Colonic mucosa (tissue), 4 donors: ENCODE data around the gene CEP85. TPM values are rescaled to one million over a fixed set of nuclear protein-coding genes. Genes with fewer than 3 reads are reported as not detected.

Experiments used
- DNase-seq: peaks from one replicate; pipeline ENCODE4 v3.0.0-alpha.2; 2020
- H3K27ac ChIP-seq: fragments of 200-600 bp; one replicate; pipeline ENCODE4 v1.8.0; 2021
- H3K27me3 ChIP-seq: fragments of 200-600 bp; one replicate; pipeline ENCODE4 v1.8.0; 2021
- H3K36me3 ChIP-seq: fragments of 200-600 bp; one replicate; pipeline ENCODE4 v1.8.0; 2021
- H3K4me1 ChIP-seq: fragments of 200-600 bp; one replicate; pipeline ENCODE4 v1.8.0; 2021; ENCODE audit warnings: mild to moderate bottlenecking
- H3K4me3 ChIP-seq: fragments of 200-600 bp; one replicate; pipeline ENCODE4 v1.8.0; 2021
- H3K9ac ChIP-seq, 2 donors: one replicate each; pipeline ENCODE4 v1.7.0; 2013; ENCODE audit warnings: control low read depth in 2 of 2, low read depth in 2 of 2, low read length in 2 of 2
- H3K9me3 ChIP-seq: fragments of 200-600 bp; one replicate; pipeline ENCODE4 v1.8.0; 2021
- CTCF ChIP-seq: fragments of 200-600 bp; IDR thresholded peaks from one replicate; pipeline ENCODE4 v1.8.0; 2022; ENCODE audit warnings: antibody characterized with exemption, mild to moderate bottlenecking
- intact Hi-C: fragments of 100-400 bp; cut with DNase I; formaldehyde crosslinking; loops from one replicate; pipeline ENCODE4 v1.14.1; 2022
- total RNA-seq, 2 donors: library from RNA; stranded (reverse); fragmentation: NEBNext Ultra II Directional in 1 of 2; extraction: Animal tissue kit (Norgen Biotek cat#: 25700) in 1 of 2; gene quantifications; one replicate each; pipeline ENCODE4 v1.2.1, GENCODE V29; 2021
- donor health status: healthy.
- donor health status: DM: no; HTN: no; CAD: no.
- donor health status: DM: no; HTN: no; CAD: no.

The CEP85 gene
- total RNA-seq, 2 donors from 2014 or later, result 10.7 to 18.8 TPM

- Histone ChIP-seq H3K27ac (no peak overlapping the region), H3K9me3 (no peaks in the 10 kb centered on the region), H3K4me3 (no peak overlapping the region), H3K4me1 (peaks cover 11% of the 10 kb centered on the region), H3K27me3 (no peaks in the 10 kb centered on the region), H3K36me3 (no peaks in the 10 kb centered on the region), H3K9ac (no peak overlapping the region)
- intact Hi-C loops, result no loop called here
- DNase-seq, result no peak
- no peak for TF ChIP-seq CTCF
Measured at GRCh38 chr1:26239936-26240335, 5.9 kb downstream of the CEP85 start.

- intact Hi-C loops, result no loop called here
- Histone ChIP-seq H3K9me3 (no peaks in the 10 kb centered on the region), H3K4me1 (no peaks in the 10 kb centered on the region), H3K9ac (no peak overlapping the region), H3K27ac (no peak overlapping the region), H3K27me3 (no peaks in the 10 kb centered on the region), H3K36me3 (peaks cover 5% of the 10 kb centered on the region), H3K4me3 (no peak overlapping the region)
- TF ChIP-seq CTCF, result no peak
- no peak for DNase-seq
Measured at GRCh38 chr1:26252718-26253117, 18.7 kb downstream of the CEP85 start.

DNA sequence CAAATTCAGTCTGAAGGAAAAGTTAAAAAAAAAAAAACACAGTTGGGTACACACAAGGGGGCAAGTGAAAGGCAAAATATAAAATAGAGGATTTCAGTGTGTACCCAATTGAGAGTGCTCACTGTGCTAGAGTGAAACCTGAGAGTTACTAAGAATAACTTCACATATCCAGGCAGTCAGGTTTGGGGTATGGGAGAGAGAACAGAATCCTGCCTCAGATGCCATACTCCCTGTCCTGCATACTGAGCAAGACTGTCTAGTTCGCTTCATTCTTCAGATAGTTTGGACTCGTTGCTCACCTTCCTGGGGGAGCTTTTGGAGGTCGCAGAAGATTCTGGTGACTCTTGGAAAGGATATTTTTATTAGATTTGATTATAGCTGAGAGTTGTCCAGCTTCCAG is 20.4 kb downstream of the CEP85 start:
- Histone ChIP-seq H3K4me1 (no peaks in the 10 kb centered on the region), H3K9ac (no peak overlapping the region), H3K27me3 (no peaks in the 10 kb centered on the region), H3K9me3 (no peaks in the 10 kb centered on the region), H3K27ac (no peak overlapping the region), H3K36me3 (peaks cover 5% of the 10 kb centered on the region), H3K4me3 (no peak overlapping the region)
- intact Hi-C loops, result no loop called here
- TF ChIP-seq CTCF, result no peak
- no peak for DNase-seq

- DNase-seq, result no peak
- Histone ChIP-seq H3K27ac (no peak overlapping the region), H3K4me1 (no peaks in the 10 kb centered on the region), H3K36me3 (peaks cover 5% of the 10 kb centered on the region), H3K9ac (no peak overlapping the region), H3K4me3 (no peak overlapping the region), H3K9me3 (no peaks in the 10 kb centered on the region), H3K27me3 (no peaks in the 10 kb centered on the region)
- TF ChIP-seq CTCF, result no peak
- intact Hi-C loops, result no loop called here
Measured at GRCh38 chr1:26257222-26257621, 23.2 kb downstream of the CEP85 start.

- peaks cover 5% of the 10 kb centered on the region for H3K36me3 ChIP-seq
Measured at GRCh38 chr1:26259005-26259404, 25.0 kb downstream of the CEP85 start.

More at GRCh38 chr1:26259005-26259404, 25.0 kb downstream of the CEP85 start:
- no peak overlapping the region for H3K4me3 ChIP-seq
- H3K4me1 ChIP-seq, result no peaks in the 10 kb centered on the region
- TF ChIP-seq CTCF, result no peak
- no peak overlapping the region for H3K9ac ChIP-seq
- DNase-seq, result no peak
- H3K27ac ChIP-seq, result no peak overlapping the region
- H3K9me3 ChIP-seq, result no peaks in the 10 kb centered on the region
- intact Hi-C loops, result no loop called here
- no peaks in the 10 kb centered on the region for H3K27me3 ChIP-seq
